ENCODE measurements around the gene RBM15B.
"Not testable (repeated sequence)": the region's sequence is repeated elsewhere in the genome, so short reads cannot be mapped to it uniquely, and the experiment has no call there.

RBM15B gene

GRCh38 chr3:51378726-51379125 is 12.4 kb upstream of the RBM15B start:
- no peak for DNase-seq

GRCh38 chr3:51379301-51379700 is 11.8 kb upstream of the RBM15B start:
- DNase-seq, result no peak

DNA sequence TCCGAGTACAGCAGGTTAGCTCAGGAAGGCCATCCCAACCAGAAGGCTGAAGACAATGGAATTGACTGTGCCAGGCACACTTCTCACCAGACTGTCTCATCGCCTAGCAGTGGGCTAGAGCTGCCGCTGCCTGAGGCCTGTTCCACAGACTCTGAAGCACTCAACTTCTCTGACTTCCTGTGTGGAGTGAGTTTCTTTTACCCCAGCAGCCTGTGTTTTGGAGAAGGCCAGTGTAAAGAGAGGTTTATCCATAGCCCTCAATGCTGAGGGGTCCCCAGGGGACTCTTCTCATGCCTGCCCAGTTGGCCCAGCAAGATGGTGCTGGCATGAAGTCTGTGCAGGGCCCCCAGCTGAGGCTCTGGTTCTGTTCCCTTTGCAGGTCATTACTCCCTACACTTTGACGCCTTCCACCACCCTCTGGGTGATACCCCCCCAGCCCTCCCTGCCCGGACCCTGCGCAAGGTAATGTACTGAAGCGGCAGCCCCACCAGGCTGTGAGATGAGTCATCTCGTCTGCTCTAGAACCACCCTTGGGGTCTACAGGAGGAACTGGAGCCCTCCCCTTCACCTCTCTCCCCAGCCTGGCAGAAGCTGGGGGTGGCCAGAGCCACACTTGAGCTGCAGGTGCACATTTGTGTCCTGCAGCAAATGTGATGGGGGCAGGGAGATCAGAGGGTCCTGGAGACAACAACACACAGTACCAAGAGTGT is 11.2 kb upstream of the RBM15B start:
- DNase-seq, result no peak

- no peak for DNase-seq
These were observed 10.3 kb upstream of the RBM15B start for GRCh38 chr3:51380601-51381332.

DNA sequence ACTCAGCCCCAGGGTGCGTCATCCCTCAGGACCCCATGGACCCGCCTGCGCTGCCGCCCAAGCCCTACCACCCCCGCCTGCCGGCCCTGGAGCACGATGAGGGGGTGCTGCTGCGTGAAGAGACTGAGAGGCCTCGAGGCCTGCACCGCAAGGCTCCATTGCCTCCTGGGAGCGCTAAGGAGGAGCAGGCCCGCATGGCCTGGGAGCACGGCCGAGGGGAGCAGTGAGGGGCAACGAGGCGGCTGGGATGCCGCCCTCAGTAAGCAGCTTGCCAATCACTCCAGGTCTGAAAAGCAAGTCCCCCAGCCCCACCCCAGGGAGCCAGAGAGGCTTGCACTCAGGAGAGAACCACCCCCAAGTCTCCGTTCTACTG is 9.8 kb upstream of the RBM15B start:
- DNase-seq, result no peak

DNA sequence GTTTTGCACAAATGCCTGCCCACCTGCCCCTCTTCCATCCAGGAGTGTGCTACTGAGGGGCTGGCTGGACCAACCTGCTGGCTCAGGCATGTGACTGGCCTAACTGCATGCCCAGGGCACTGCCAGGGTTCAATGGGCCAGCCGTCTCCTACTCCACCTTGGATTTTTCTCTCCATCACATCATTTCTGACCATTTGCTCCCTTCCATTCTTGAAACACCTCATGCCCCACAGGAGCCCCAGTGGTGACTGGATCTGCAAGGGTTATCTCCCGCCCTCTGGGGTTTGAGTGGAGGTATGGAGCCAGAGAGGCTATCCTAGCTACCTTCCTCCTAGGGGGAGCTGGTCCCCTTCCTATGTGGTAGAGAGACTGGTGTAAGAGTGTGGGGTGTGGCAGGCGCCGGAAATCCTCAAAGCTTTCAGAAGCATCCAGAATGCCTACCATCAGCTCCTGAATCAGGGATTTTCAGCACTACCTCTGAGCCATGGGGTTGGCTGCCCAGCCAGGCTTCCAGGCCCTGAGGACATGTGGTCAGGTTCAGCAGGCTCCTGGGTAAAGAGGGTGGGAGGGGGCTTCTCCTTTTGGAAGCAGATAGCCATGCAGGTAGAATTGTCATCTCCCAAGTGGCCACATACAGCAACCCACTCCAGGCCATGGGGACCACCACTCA is 8.9 kb upstream of the RBM15B start:
- DNase-seq, result no peak

DNA sequence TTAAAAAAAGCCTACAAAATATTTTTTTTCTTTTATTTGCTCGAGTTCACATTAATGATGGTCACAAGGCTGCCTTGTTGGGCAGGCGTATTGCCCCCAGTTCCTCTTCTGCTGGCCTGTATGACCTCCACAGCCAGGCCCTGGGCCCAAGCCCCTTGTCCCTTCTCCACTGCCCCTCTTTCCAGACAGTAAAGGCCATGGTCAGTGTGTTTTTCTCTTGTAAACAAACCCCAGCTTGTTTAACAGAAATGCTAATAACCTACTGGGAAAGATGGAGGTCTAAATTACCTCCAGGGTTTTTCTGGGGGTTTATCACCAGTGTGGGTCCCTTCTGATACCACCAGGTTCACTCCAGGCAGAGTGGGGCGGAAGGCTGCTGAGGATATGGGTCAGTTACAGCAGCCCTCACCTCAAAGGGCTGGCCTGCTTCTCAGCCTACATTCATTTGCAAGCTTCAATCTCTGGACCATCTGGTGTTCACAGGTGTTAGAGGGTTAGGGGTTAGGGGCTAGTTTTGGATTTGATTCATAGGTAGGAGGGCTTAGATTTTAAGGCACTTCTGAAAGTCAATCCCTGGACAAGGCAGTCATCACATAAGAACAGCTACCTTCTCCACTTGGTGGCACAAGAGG is 8.0 kb upstream of the RBM15B start:
- DNase-seq, result no peak

DNA sequence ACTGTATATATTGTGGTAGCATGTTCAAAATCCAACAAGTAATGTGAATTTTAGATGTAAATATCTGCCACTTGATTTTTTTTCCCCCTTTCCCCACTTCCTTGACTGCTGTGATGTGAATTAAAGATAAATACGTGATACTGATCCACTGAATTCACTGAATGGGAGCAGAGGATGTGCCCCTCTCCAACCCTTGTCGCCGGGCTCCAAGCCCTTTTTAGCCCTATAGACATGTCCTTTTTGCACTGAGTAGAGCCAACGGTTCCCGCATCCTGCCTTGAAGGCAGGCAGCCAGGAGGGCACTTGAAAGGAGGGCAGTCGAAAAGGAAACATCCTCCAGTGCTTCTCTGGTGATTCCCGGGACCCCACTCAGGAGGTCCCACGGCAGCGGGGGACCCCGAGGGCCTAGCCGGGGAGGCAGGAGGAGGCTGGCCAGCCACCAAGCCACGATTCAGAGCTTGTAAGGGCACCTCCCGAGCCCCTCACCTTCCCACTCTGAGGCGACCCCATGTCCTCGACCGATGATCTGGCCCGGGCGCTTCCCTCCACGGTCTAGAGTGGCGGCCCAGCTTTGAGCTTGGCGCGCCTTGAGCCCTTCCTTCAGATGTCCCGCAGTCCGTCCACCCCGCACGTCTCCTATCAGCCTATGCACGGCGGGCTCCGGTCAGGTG is 6.9 kb upstream of the RBM15B start:
- DNase-seq, result peak; percentile 33

GRCh38 chr3:51384726-51385473 is 6.2 kb upstream of the RBM15B start, which contains the start of gene MANF:
Gene MANF (plus strand): TSS chr3:51385291. CDS start chr3:51385343, 52 bp downstream.
- peak; percentile 97 for DNase-seq

DNA sequence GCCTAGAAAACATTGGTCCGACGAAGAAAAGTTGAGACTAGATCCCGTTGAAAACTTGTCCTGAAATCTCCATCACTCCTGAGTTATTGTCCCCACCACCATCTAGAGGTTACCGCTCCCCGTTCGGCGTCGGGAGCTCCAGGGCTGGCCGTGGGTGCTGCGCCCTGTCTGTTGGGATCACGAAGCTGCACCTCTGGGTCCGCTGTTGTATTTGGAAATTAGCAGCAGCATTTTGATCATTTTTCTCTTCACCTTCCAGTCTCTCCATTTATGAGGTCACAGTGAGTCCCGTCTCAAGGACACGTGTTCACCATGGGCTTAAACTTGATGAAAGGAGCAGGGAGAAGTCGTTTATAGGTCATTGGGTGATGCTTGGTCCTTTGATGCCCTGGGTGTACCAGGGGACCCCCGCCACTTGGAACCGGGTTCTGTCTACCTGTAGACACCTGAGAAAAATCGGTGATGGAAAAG is 5.4 kb upstream of the RBM15B start:
- DNase-seq, result no peak

DNA sequence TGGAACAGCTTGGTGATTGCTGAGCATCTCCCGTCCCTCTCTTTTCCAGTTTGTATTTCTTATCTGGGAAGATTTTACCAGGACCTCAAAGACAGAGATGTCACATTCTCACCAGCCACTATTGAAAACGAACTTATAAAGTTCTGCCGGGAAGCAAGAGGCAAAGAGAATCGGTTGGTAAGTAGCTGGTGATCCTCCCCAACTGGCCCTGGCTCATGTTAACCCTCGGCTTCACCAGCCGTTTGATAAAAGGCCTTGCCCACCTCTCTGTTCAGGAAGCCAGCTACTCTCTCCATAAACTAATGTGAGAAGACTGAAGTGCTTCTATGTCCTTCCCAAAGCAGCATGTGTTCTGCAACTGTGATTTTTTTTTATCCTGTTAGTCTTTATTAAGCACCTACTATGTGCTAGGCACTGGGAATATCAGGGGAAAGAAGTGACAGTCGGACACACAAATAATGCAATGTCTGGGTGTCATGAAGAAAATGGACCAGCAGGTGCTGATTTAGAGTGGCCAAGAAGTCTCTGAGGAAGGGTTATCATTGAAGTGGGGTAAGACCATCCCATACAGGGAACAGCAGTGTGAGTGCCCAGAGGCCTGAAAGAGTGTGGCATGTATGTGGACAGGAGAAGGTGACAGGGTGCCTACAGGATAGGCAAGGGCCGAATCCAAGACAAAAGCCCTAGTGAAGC is 4.8 kb upstream of the RBM15B start:
- no peak for DNase-seq

- DNase-seq, result no peak
These were observed 4.2 kb upstream of the RBM15B start for GRCh38 chr3:51386852-51387229.

DNA sequence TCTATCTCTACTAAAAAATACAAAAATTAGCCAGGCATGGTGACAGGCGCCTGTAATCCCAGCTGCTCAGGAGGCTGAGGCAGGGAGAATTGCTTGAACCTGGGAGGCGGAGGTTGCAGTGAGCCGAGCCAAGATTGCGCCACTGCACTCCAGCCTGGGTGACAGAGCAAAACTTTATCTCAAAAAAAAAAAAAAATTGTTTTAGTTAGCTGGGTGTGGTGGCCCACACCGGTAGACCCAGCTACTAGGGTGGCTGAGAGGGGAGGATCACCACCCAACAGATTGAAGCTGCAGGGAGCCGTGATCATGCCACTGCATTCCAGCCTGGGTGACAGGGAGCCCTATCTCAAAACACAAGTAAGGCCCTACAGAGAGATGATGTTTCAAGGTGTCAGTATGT is 3.8 kb upstream of the RBM15B start:
- DNase-seq, result not testable (repeated sequence)

DNA sequence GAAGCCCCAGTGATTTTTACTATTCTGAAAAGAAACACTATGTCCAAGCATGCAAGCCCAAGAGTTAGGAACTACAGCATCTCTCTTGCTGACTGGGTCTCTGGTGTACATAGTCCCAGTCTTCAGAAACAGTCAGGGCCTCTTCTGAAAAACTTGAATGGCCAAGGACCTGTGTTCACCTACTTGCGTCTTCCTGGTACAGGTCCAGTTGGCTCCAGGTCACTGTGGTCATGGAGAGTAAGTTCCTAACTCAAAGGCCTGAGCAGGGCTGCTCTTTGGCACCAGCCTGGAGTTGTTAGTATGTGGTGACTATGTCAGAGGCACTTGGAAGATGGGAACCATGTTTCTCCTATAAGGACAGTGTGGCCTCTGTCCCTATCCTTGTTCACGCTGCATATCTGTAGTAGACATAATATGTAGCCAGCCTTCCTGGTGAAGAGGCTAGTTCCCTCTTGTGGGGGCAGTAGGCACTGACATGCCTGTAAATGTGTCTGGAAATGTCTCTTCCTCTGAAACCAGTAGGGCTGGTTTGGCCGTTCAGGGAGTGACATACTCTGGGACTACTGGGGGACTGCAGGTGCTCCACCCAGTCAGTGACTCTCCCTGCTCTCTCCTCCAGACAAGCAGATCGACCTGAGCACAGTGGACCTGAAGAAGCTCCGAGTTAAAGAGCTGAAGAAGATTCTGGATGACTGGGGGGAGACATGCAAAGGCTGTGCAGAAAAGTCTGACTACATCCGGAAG is 2.6 kb upstream of the RBM15B start:
- no peak for DNase-seq

DNA sequence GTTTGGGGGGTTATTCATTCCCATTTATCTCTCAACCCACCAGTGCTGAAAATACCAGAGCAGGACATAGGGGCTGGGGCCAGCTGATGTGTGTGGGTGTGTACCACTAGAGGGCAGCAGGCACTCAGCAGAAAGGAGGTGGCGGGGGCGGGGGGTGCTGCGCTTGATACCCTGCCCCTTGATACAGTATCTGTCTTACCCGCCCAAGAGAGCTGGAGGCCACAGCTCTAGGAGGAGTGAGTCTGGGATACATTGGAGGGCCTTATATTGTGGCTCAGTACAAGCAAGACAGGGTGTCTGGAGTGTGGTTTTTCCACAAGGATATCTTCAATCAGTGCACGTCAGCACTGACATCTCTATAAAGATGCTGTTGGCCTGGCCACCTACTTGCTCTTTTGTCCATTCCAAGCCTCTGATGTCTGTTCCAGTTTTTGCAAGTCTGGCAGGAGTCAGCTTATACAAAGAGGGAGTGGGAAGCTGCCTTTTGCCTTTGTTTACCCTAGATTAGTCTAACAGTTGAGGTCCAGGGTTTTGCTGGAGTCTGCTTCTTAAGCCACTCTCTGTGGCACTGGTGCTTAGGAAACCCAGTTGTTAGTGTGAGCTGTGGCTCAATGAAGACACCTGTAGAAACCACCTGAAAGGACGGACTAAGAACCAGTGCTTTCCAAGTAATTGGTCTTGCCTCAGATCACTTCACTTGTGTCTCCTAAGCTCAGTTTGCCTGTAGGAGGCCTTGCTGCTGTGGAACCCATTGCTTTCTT is 1.5 kb upstream of the RBM15B start:
- DNase-seq, result peak; percentile 72

DNA sequence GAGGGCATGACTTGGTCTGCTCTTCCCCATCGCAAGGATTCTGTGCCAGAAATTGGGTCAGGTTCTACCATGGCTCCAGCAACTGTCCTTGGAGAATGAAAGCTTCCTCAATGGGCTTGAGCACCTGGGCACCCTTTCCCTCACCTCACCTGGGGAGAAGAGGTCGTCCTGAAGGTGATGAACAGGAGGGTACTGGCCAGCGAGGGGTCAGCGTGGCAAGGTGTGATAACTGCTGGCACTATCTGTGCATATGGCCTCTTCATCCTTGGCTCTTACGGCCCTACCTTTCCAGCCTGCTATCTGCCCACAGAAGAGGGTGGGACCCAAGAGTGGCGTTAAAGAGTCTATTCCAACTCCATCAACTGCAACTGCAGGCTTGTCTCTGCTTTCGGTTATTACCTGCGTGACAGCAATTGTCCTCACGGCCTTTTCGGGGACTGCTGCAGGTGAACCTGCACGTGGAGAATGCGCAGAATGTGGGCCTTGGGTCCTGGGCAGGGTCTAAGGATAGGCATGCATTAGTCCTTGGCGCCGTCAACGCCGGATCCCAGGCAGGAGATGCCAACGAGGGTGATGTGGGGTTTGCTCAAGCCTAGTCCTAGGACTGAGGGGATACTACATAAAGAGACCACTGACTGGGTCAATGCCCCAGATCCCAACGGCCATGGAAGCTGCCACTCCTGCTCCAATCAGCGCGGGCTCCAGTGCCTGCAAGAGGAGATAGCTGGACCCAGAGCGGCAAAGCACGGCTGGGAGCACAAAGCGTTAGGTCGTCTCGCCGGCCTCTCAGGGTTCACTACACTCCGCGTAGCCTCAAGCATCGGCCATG is 625 bp upstream of the RBM15B start:
- no peak for DNase-seq

GRCh38 chr3:51391566-51392354 is 675 bp downstream of the RBM15B start:
- DNase-seq, result peak; percentile 60

All from CD4-positive, alpha-beta T cell treated with Interleukin-6 for 4 hours (primary cell).